ENCODE measurements around the gene HOXA7. TPM values are rescaled to one million over a fixed set of nuclear protein-coding genes. Genes with fewer than 3 reads are reported as not detected.

The HOXA7 gene
- total and polyA plus RNA-seq, 10 of the 15 experiments (the other 5 are each of a cell fraction or from before 2014, with no cell fraction given): not detected

DNA sequence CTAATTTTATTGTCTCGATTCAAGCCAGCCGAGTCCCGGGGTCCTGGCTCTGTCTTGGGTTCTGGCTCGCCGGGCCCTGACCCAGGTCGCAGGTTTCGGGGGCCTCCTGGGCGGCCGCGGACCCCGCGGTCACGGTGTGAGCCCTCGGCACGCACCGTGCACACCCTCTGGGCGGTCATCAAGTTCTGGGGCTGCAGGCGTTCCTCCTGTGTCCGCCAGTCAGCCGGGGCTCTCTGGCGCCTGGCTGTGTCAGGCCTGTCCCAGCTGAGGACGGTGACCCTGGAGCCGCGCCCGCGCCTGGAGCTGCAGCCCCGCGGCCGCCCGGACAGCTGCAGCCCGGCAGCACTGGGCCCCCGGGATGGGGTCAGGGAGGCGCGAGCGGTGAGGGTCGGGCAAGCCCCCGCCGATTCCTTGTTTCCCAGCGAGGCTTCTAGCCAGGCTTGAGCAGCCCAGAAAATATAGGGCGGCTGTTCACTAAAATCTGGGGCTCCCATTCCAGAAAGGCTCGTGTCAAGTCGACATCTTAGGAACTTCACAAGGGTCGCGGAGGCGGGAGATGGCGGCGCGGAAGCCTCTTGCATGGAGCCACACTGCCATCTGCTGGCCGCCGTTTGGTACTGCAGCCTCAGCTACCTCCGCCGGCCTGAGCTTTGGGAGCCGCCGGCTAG is 4.2 kb upstream of the HOXA7 start (continued):
- TF ChIP-seq SP1 (IDR thresholded peaks at IDR 0.05; ENCODE audit: low read depth, low read length): no peak
- TF ChIP-seq TCF12 (IDR thresholded peaks at IDR 0.05; ENCODE audit: low read depth, low read length): 0 out of 2 replicates have a peak, but pooled peaks have one; percentile 14
- peak; percentile 71 for TF ChIP-seq SMC3 (IDR thresholded peaks at IDR 0.05; ENCODE audit: borderline replicate concordance, low read length)
- TF ChIP-seq TBL1XR1 (IDR thresholded peaks at IDR 0.05; ENCODE audit: low read depth, low read length): no peak
- no peak for TF ChIP-seq EED (IDR thresholded peaks at IDR 0.05; ENCODE audit: low read depth)
- TF ChIP-seq YY1 (IDR thresholded peaks at IDR 0.05; ENCODE audit: low read depth, low read length): peak; percentile 99
- no peak for TF ChIP-seq CREB1 (IDR thresholded peaks at IDR 0.05; ENCODE audit: low read depth)
- TF ChIP-seq, protein P1, sequence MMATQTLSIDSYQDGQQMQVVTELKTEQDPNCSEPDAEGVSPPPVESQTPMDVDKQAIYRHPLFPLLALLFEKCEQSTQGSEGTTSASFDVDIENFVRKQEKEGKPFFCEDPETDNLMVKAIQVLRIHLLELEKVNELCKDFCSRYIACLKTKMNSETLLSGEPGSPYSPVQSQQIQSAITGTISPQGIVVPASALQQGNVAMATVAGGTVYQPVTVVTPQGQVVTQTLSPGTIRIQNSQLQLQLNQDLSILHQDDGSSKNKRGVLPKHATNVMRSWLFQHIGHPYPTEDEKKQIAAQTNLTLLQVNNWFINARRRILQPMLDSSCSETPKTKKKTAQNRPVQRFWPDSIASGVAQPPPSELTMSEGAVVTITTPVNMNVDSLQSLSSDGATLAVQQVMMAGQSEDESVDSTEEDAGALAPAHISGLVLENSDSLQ (IDR thresholded peaks at IDR 0.05): peak; percentile 61
- TF ChIP-seq MEF2A (IDR thresholded peaks at IDR 0.05; ENCODE audit: insufficient read depth, low read depth, low read length): no peak
- peak; percentile 37; the same call in 1 of the 2 replicates for TF ChIP-seq NR2C1 (IDR thresholded peaks at IDR 0.05)
- no peak for TF ChIP-seq CBX3 (IDR thresholded peaks at IDR 0.05; ENCODE audit: borderline replicate concordance, low read depth)
- TF ChIP-seq SIX5 (IDR thresholded peaks at IDR 0.05; ENCODE audit: low read depth, low read length, severe bottlenecking): no peak
- TF ChIP-seq RELA (IDR thresholded peaks at IDR 0.05; ENCODE audit: borderline replicate concordance, partially characterized antibody): no peak
- no peak for TF ChIP-seq FOXK2 (IDR thresholded peaks at IDR 0.05)
- no peak for TF ChIP-seq NFXL1 (IDR thresholded peaks at IDR 0.05; ENCODE audit: borderline replicate concordance)
- no peak for TF ChIP-seq PML (IDR thresholded peaks at IDR 0.05; ENCODE audit: low read length)
- TF ChIP-seq E2F8 (IDR thresholded peaks at IDR 0.05; ENCODE audit: low read depth, partially characterized antibody): no peak
- TF ChIP-seq YBX1 (IDR thresholded peaks at IDR 0.05): no peak
- TF ChIP-seq IRF4 (IDR thresholded peaks at IDR 0.05; ENCODE audit: low read depth, low read length): no peak
- TF ChIP-seq TCF3 (IDR thresholded peaks at IDR 0.05; ENCODE audit: borderline replicate concordance, insufficient read depth, low read depth, low read length): no peak
- TF ChIP-seq JUND (IDR thresholded peaks at IDR 0.05; ENCODE audit: low read depth, low read length): no peak
- TF ChIP-seq EGR1 (IDR thresholded peaks at IDR 0.05; ENCODE audit: borderline replicate concordance in 1 of 2, low read depth in 2 of 2, low read length in 2 of 2): peak in 1 of 2 experiments; percentile 43; a peak in 1 of 3 replicates
- TF ChIP-seq RAD21 (IDR thresholded peaks at IDR 0.05; ENCODE audit: insufficient read depth, low read depth, low read length): peak; percentile 70
- no peak for TF ChIP-seq MEF2B (IDR thresholded peaks at IDR 0.05; ENCODE audit: partially characterized antibody, poor library complexity, severe bottlenecking)
- TF ChIP-seq ZNF622 (IDR thresholded peaks at IDR 0.05): no peak
- no peak for TF ChIP-seq GATAD2B (conservative IDR thresholded peaks at IDR 0.05; ENCODE audit: low read depth)
- TF ChIP-seq, protein P2, sequence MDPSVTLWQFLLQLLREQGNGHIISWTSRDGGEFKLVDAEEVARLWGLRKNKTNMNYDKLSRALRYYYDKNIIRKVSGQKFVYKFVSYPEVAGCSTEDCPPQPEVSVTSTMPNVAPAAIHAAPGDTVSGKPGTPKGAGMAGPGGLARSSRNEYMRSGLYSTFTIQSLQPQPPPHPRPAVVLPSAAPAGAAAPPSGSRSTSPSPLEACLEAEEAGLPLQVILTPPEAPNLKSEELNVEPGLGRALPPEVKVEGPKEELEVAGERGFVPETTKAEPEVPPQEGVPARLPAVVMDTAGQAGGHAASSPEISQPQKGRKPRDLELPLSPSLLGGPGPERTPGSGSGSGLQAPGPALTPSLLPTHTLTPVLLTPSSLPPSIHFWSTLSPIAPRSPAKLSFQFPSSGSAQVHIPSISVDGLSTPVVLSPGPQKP (IDR thresholded peaks at IDR 0.05; ENCODE audit: low read depth, low read length): no peak
- no peak for TF ChIP-seq TARDBP (IDR thresholded peaks at IDR 0.05; ENCODE audit: borderline replicate concordance)
- TF ChIP-seq SMAD5 (IDR thresholded peaks at IDR 0.05; ENCODE audit: low read depth): no peak
- TF ChIP-seq MYB (IDR thresholded peaks at IDR 0.05; ENCODE audit: borderline replicate concordance, low read depth, low read length): no peak
